RWPE1 (cell line): ENCODE measurements around the gene GCNT1.
"Not testable (repeated sequence)": the region's sequence is repeated elsewhere in the genome, so short reads cannot be mapped to it uniquely, and the experiment has no call there.

Experiments used
- CTCF ChIA-PET: fragments of 350-600 bp; sonication (Branson Sonifier 250); formaldehyde crosslinking; extraction: SDS; loops from one replicate; lab custom pipeline; 2021; lab: Yijun Ruan, JAX
- POLR2A ChIA-PET: fragments of 400-600 bp; formaldehyde crosslinking; extraction: SDS; loops from one replicate; lab custom pipeline; 2020; ENCODE audit warnings: antibody characterized with exemption; ENCODE audit not compliant: low non-redundant PET; lab: Yijun Ruan, JAX
- DNase-seq: peaks from one replicate; pipeline ENCODE4 v3.0.0; 2012; ENCODE audit warnings: low spot score
- H3K27ac ChIP-seq: fragments of 450-650 bp; 2 replicates; pipeline ENCODE4 v1.5.1; 2017
- TF ChIP-seq, protein P1 (sequence below): fragments of 450-650 bp; conservative IDR thresholded peaks from 2 replicates; pipeline ENCODE4 v1.5.1; 2017; ENCODE audit warnings: low read depth, mild to moderate bottlenecking

GCNT1 gene

GRCh38 chr9:76521244-76521681 is 62.3 kb downstream of the GCNT1 start:
- CTCF ChIA-PET, result interaction anchor here (0.6 to 0.9 kb wide), 2 partner anchors 14 to 23 kb away, joined by 3 read pairs; no protein-coding TSS in a partner anchor
- peak; percentile 51 for DNase-seq
- no peak overlapping the region for H3K27ac ChIP-seq
- TF ChIP-seq, protein P1, sequence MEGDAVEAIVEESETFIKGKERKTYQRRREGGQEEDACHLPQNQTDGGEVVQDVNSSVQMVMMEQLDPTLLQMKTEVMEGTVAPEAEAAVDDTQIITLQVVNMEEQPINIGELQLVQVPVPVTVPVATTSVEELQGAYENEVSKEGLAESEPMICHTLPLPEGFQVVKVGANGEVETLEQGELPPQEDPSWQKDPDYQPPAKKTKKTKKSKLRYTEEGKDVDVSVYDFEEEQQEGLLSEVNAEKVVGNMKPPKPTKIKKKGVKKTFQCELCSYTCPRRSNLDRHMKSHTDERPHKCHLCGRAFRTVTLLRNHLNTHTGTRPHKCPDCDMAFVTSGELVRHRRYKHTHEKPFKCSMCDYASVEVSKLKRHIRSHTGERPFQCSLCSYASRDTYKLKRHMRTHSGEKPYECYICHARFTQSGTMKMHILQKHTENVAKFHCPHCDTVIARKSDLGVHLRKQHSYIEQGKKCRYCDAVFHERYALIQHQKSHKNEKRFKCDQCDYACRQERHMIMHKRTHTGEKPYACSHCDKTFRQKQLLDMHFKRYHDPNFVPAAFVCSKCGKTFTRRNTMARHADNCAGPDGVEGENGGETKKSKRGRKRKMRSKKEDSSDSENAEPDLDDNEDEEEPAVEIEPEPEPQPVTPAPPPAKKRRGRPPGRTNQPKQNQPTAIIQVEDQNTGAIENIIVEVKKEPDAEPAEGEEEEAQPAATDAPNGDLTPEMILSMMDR, result no peak
- POLR2A ChIA-PET, result no interaction called here

- H3K27ac ChIP-seq, result no peak overlapping the region
- TF ChIP-seq, protein P1, result no peak
- ChIA-PET POLR2A (no interaction called here), CTCF (interaction anchor here (0.5 to 0.9 kb wide), 3 partner anchors 13 to 1865 kb away, joined by 3 read pairs; no protein-coding TSS in a partner anchor)
- DNase-seq, result no peak
These were observed 62.9 kb downstream of the GCNT1 start for GRCh38 chr9:76521906-76522305.

GRCh38 chr9:76523617-76524200 is 64.7 kb downstream of the GCNT1 start:
- POLR2A ChIA-PET, CTCF ChIA-PET, DNase-seq, H3K27ac ChIP-seq: not testable (repeated sequence)

GRCh38 chr9:76525196-76525595 is 66.2 kb downstream of the GCNT1 start:
- H3K27ac ChIP-seq, result no peak overlapping the region
- CTCF ChIA-PET, result interaction anchor here (0.6 kb wide), 4 partner anchors 26 to 641 kb away, joined by 3 to 4 read pairs (median 3); no protein-coding TSS in a partner anchor
- POLR2A ChIA-PET, result no interaction called here
- DNase-seq, result no peak
- TF ChIP-seq, protein P1, result no peak

DNA sequence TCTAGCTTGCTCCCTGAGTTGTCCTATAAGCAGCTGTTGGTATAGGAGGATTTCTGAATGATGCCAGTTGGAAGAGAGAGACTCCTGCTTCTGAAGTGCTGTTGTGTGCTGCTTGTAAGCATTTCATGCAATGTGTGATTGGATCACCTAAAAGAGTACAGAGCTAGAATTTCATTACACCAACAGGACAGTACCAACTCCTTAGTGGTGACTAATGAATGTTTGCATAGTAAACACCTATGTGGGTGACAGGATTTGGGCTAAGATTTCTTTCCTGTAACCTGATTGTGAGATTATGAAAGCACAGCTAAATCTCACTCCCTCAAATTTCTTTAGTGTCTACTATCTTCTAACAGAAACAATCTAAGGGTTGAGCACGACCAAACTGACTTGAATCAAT is 67.0 kb downstream of the GCNT1 start:
- POLR2A ChIA-PET, result no interaction called here

GRCh38 chr9:76528056-76528455 is 69.1 kb downstream of the GCNT1 start:
- no peak overlapping the region for H3K27ac ChIP-seq
- POLR2A ChIA-PET, result no interaction called here
- CTCF ChIA-PET, result interaction anchor here (0.7 kb wide), 1 partner anchor 115 kb away, joined by 3 read pairs; no protein-coding TSS in a partner anchor
- TF ChIP-seq, protein P1, result no peak
- no peak for DNase-seq

More for the DNA sequence above, 67.0 kb downstream of the GCNT1 start:
- H3K27ac ChIP-seq, result no peak overlapping the region
- DNase-seq, result no peak
- CTCF ChIA-PET, result interaction anchor here (0.6 kb wide), 1 partner anchor 179 kb away, joined by 3 read pairs; no protein-coding TSS in a partner anchor
- TF ChIP-seq, protein P1, result no peak

- H3K27ac ChIP-seq, result no peak overlapping the region
- CTCF ChIA-PET, result interaction anchor here (0.7 kb wide), 1 partner anchor 114 kb away, joined by 3 read pairs; no protein-coding TSS in a partner anchor
- no peak for DNase-seq
- POLR2A ChIA-PET, result no interaction called here
- TF ChIP-seq, protein P1, result no peak
These were observed 69.7 kb downstream of the GCNT1 start for GRCh38 chr9:76528642-76529190.
